GM23338 (cell line): ENCODE results near the gene NCK2. TPM values are rescaled to one million over a fixed set of nuclear protein-coding genes. Genes with fewer than 3 reads are reported as not detected.

Experiments used
- ATAC-seq: fragments of 200-7000 bp; cut with Tn5 transposase; 3 replicates; pipeline ENCODE4 v1.9.1; 2020
- DNase-seq: peaks from one replicate; pipeline ENCODE4 v3.0.0-alpha.2; 2015; ENCODE audit warnings: low spot score
- H2AFZ ChIP-seq: fragments of 200-600 bp; sonication (generic); 2 replicates; pipeline ENCODE4 v1.8.0; 2016; ENCODE audit warnings: antibody characterized with exemption, mild to moderate bottlenecking, moderate library complexity
- H3F3A ChIP-seq: fragments of 200-600 bp; sonication (generic); replicated peaks from 2 replicates; pipeline ENCODE4 v1.8.0; 2017; ENCODE audit warnings: antibody characterized with exemption, mixed run types, low read depth
- H3K27ac ChIP-seq: fragments of 200-600 bp; sonication (generic); 2 replicates; pipeline ENCODE4 v1.6.1; 2016; ENCODE audit warnings: low read depth
- H3K27me3 ChIP-seq: fragments of 200-600 bp; sonication (generic); 2 replicates; pipeline ENCODE4 v1.8.0; 2016; ENCODE audit warnings: mild to moderate bottlenecking, mixed run types, moderate library complexity; ENCODE audit not compliant: insufficient read depth
- H3K36me3 ChIP-seq: fragments of 200-600 bp; sonication (generic); 2 replicates; pipeline ENCODE4 v1.8.0; 2016; ENCODE audit warnings: mild to moderate bottlenecking; ENCODE audit not compliant: insufficient read depth
- H3K4me1 ChIP-seq: fragments of 200-600 bp; sonication (generic); 2 replicates; pipeline ENCODE4 v1.8.0; 2016; ENCODE audit warnings: mild to moderate bottlenecking, moderate library complexity; ENCODE audit not compliant: insufficient read depth
- H3K4me2 ChIP-seq: fragments of 200-600 bp; sonication (generic); 2 replicates; pipeline ENCODE4 v1.7.1; 2017; ENCODE audit warnings: mixed run types
- H3K4me3 ChIP-seq: fragments of 200-600 bp; sonication (generic); 2 replicates; pipeline ENCODE4 v1.6.1; 2016; ENCODE audit warnings: mixed run types
- H3K79me2 ChIP-seq: fragments of 200-600 bp; sonication (generic); replicated peaks from 2 replicates; pipeline ENCODE4 v1.8.0; 2017; ENCODE audit warnings: mild to moderate bottlenecking; ENCODE audit not compliant: insufficient read depth
- H3K9me2 ChIP-seq: fragments of 200-600 bp; sonication (generic); 2 replicates; pipeline ENCODE4 v1.8.0; 2017; ENCODE audit not compliant: insufficient read depth
- H4K20me1 ChIP-seq: fragments of 200-600 bp; sonication (generic); replicated peaks from 2 replicates; pipeline ENCODE4 v1.8.0; 2017; ENCODE audit warnings: mild to moderate bottlenecking; ENCODE audit not compliant: insufficient read depth
- H3K27ac Mint-ChIP-seq: 2 replicates; pipeline ENCODE4 v1.8.0; 2020; ENCODE audit warnings: inconsistent platforms, mild to moderate bottlenecking, moderate library complexity, mixed read lengths
- H3K27me3 Mint-ChIP-seq: 3 replicates; pipeline ENCODE4 v1.8.0; 2022; ENCODE audit warnings: low read depth, mild to moderate bottlenecking, moderate library complexity, mixed read lengths, inconsistent platforms; ENCODE audit not compliant: insufficient read depth, poor library complexity
- H3K36me3 Mint-ChIP-seq: 3 replicates; pipeline ENCODE4 v1.8.0; 2021; ENCODE audit warnings: low read depth, mild to moderate bottlenecking, inconsistent platforms, moderate library complexity, mixed read lengths
- H3K4me1 Mint-ChIP-seq: 3 replicates; pipeline ENCODE4 v1.8.0; 2020; ENCODE audit warnings: mild to moderate bottlenecking, inconsistent platforms, mixed read lengths
- H3K4me3 Mint-ChIP-seq: 3 replicates; pipeline ENCODE4 v1.8.0; 2021; ENCODE audit warnings: moderate library complexity, mild to moderate bottlenecking, inconsistent platforms, mixed read lengths
- H3K9me3 Mint-ChIP-seq: 3 replicates; pipeline ENCODE4 v1.8.0; 2020; ENCODE audit warnings: moderate library complexity, mild to moderate bottlenecking, inconsistent platforms, mixed read lengths
- EZH2 ChIP-seq: fragments of 200-600 bp; sonication (generic); IDR thresholded peaks from one replicate; pipeline ENCODE4 v1.8.0; 2017; ENCODE audit warnings: antibody characterized with exemption, mild to moderate bottlenecking, low read depth; ENCODE audit not compliant: unreplicated experiment
- EZH2phosphoT487 ChIP-seq: fragments of 200-600 bp; sonication (generic); IDR thresholded peaks from one replicate; pipeline ENCODE4 v1.8.1; 2018; ENCODE audit warnings: antibody characterized with exemption; ENCODE audit not compliant: unreplicated experiment
- JUNB ChIP-seq: IDR thresholded peaks from one replicate; pipeline ENCODE4 v1.6.1; 2016; ENCODE audit warnings: antibody characterized with exemption; ENCODE audit not compliant: unreplicated experiment
- NANOG ChIP-seq: IDR thresholded peaks from 2 replicates; pipeline ENCODE4 v1.6.1; 2016; ENCODE audit warnings: antibody characterized with exemption, borderline replicate concordance
- POLR2AphosphoS5 ChIP-seq: IDR thresholded peaks from 2 replicates; pipeline ENCODE4 v1.6.1; 2016; ENCODE audit warnings: antibody characterized with exemption, low read depth
- STAT1 ChIP-seq: IDR thresholded peaks from one replicate; pipeline ENCODE4 v1.6.1; 2016; ENCODE audit warnings: antibody characterized with exemption; ENCODE audit not compliant: unreplicated experiment
- ZNF114 ChIP-seq: fragments of 250-450 bp; sonication (Bioruptor Pico); IDR thresholded peaks from 2 replicates; pipeline ENCODE4 v1.5.0; 2020; ENCODE audit warnings: mild to moderate bottlenecking, moderate library complexity
- ZNF331 ChIP-seq: fragments of 250-450 bp; sonication (Bioruptor Pico); IDR thresholded peaks from 2 replicates; pipeline ENCODE4 v1.5.0; 2020; ENCODE audit warnings: low read depth, mild to moderate bottlenecking, moderate library complexity
- ZNF462 ChIP-seq: fragments of 250-450 bp; sonication (Bioruptor Pico); IDR thresholded peaks from 2 replicates; pipeline ENCODE4 v1.5.0; 2020; ENCODE audit warnings: mild to moderate bottlenecking, moderate library complexity
- polyA plus RNA-seq: library from polyadenylated mRNA; unstranded; fragments of >200 nt; fragmentation: Nextera tagmentation; extraction: Ambion mirVana; gene quantifications from 2 replicates; pipeline ENCODE4 v1.2.1, GENCODE V29; 2016
- total RNA-seq: library from RNA; depleted of rRNA; stranded (reverse); fragments of >200 nt; shearing (Covaris generic); gene quantifications from 2 replicates; pipeline ENCODE4 v1.2.3, GENCODE V29; 2014
- TF ChIP-seq, protein P1 (sequence below), 2 experiments: fragments of 200-600 bp in 1 of 2; sonication (generic) in 1 of 2; conservative IDR thresholded peaks; 2 replicates each; pipeline versions ENCODE4 v1.5.1 to v1.6.1; 2016 to 2017; ENCODE audit warnings: antibody characterized with exemption in 2 of 2, low read depth in 2 of 2, mild to moderate bottlenecking in 2 of 2, moderate library complexity in 1 of 2
- TF ChIP-seq, protein P2 (sequence below): IDR thresholded peaks from one replicate; pipeline ENCODE4 v1.6.1; 2018; ENCODE audit warnings: antibody characterized with exemption; ENCODE audit not compliant: unreplicated experiment

The NCK2 gene
- total and polyA plus RNA-seq, 2 experiments from 2014 or later, result 26.9 to 59.9 TPM

DNA sequence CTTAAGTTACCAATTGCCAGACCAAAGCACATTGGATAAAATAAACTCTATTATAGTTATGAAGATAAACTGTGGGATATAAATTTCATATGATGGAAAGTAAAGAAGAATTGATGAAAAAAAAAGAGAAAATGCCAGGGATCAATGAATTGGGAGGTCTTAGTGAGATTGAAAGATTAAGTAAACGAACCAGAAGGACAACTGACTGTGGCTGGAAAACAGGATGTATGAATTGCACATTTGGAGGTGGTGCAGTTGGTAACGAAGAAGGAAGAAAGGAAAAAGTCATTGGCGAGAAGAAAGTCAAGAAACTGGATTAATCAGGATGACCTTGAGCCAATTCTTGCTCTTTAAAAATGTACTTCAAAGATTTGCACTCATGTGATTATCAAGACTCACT lies 166.7 kb downstream of the NCK2 start:
- peaks cover 6% of the 10 kb centered on the region for H3K27me3 Mint-ChIP-seq
- H4K20me1 ChIP-seq, result no peaks in the 10 kb centered on the region

More for the DNA sequence above, 166.7 kb downstream of the NCK2 start:
- Histone ChIP-seq H3K79me2 (no peaks in the 10 kb centered on the region), H3K4me2 (no peak overlapping the region), H3K36me3 (no peaks in the 10 kb centered on the region), H2AFZ (no peak overlapping the region), H3K27me3 (no peaks in the 10 kb centered on the region), H3K27ac (no peak overlapping the region), H3K9me2 (0 out of 2 replicates have a peak, but pooled peaks cover 4% of the 10 kb centered on the region), H3F3A (no peaks in the 10 kb centered on the region), H3K4me3 (no peak overlapping the region), H3K4me1 (no peaks in the 10 kb centered on the region)
- no peak for DNase-seq
- no peaks in the 10 kb centered on the region for H3K36me3 Mint-ChIP-seq
- no peak overlapping the region for H3K27ac Mint-ChIP-seq
- TF ChIP-seq EZH2 (no peak), STAT1 (no peak), JUNB (no peak), POLR2AphosphoS5 (no peak), ZNF462 (no peak), ZNF114 (CRISPR knock-in tag) (no peak), NANOG (no peak), ZNF331 (CRISPR knock-in tag) (no peak), EZH2phosphoT487 (no peak)
- TF ChIP-seq, protein P1, sequence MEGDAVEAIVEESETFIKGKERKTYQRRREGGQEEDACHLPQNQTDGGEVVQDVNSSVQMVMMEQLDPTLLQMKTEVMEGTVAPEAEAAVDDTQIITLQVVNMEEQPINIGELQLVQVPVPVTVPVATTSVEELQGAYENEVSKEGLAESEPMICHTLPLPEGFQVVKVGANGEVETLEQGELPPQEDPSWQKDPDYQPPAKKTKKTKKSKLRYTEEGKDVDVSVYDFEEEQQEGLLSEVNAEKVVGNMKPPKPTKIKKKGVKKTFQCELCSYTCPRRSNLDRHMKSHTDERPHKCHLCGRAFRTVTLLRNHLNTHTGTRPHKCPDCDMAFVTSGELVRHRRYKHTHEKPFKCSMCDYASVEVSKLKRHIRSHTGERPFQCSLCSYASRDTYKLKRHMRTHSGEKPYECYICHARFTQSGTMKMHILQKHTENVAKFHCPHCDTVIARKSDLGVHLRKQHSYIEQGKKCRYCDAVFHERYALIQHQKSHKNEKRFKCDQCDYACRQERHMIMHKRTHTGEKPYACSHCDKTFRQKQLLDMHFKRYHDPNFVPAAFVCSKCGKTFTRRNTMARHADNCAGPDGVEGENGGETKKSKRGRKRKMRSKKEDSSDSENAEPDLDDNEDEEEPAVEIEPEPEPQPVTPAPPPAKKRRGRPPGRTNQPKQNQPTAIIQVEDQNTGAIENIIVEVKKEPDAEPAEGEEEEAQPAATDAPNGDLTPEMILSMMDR (conservative IDR thresholded peaks at IDR 0.05; ENCODE audit: low read depth in 2 of 2), result no peak
- TF ChIP-seq, protein P2, sequence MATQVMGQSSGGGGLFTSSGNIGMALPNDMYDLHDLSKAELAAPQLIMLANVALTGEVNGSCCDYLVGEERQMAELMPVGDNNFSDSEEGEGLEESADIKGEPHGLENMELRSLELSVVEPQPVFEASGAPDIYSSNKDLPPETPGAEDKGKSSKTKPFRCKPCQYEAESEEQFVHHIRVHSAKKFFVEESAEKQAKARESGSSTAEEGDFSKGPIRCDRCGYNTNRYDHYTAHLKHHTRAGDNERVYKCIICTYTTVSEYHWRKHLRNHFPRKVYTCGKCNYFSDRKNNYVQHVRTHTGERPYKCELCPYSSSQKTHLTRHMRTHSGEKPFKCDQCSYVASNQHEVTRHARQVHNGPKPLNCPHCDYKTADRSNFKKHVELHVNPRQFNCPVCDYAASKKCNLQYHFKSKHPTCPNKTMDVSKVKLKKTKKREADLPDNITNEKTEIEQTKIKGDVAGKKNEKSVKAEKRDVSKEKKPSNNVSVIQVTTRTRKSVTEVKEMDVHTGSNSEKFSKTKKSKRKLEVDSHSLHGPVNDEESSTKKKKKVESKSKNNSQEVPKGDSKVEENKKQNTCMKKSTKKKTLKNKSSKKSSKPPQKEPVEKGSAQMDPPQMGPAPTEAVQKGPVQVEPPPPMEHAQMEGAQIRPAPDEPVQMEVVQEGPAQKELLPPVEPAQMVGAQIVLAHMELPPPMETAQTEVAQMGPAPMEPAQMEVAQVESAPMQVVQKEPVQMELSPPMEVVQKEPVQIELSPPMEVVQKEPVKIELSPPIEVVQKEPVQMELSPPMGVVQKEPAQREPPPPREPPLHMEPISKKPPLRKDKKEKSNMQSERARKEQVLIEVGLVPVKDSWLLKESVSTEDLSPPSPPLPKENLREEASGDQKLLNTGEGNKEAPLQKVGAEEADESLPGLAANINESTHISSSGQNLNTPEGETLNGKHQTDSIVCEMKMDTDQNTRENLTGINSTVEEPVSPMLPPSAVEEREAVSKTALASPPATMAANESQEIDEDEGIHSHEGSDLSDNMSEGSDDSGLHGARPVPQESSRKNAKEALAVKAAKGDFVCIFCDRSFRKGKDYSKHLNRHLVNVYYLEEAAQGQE, result no peak
- ATAC-seq, result no peak
- no peak overlapping the region for H3K4me3 Mint-ChIP-seq
- H3K4me1 Mint-ChIP-seq, result peaks cover 8% of the 10 kb centered on the region
- H3K9me3 Mint-ChIP-seq, result peaks cover 3% of the 10 kb centered on the region
